A673 (cell line): ENCODE data around the gene SIN3B. TPM values are rescaled to one million over a fixed set of nuclear protein-coding genes. Genes with fewer than 3 reads are reported as not detected.
A peak's percentile ranks its signal among the peaks of the same experiment; 100 is the strongest.

Experiments used
- Bru-seq: library from RNA; stranded (reverse); fragments of 400-500 nt; gene quantifications from one replicate; lab custom pipeline; 2021; lab: Mats Ljungman, UMichigan
- BruChase-seq, 2 experiments: library from RNA; stranded (reverse); fragments of 400-500 nt; gene quantifications; one replicate each; lab custom pipeline; 2021; lab: Mats Ljungman, UMichigan
- BruUV-seq: library from RNA; stranded (reverse); fragments of 400-500 nt; replicated peaks from 2 replicates; lab custom pipeline; 2021; lab: Mats Ljungman, UMichigan
- CTCF ChIA-PET: fragments of 300-600 bp; sonication (Branson Sonifier 250); formaldehyde crosslinking; loops from one replicate; lab custom pipeline; 2022; ENCODE audit warnings: antibody characterized with exemption; lab: Charles Lee
- POLR2A ChIA-PET: fragments of 300-600 bp; sonication (Branson Sonifier 250); formaldehyde crosslinking; loops from one replicate; lab custom pipeline; 2022; ENCODE audit warnings: antibody characterized with exemption; ENCODE audit not compliant: low non-redundant PET; lab: Charles Lee
- DNase-seq: peaks from one replicate; pipeline ENCODE4 v3.0.0-alpha.2; 2015; ENCODE audit warnings: low spot score
- H3K27ac ChIP-seq: fragments of 200-600 bp; sonication (generic); 2 replicates; pipeline ENCODE4 v1.5.1; 2016; ENCODE audit warnings: mixed run types, low read depth, mild to moderate bottlenecking, mixed read lengths, antibody characterized with exemption, low read length; ENCODE audit not compliant: poor library complexity, severe bottlenecking
- H3K27me3 ChIP-seq: fragments of 200-600 bp; sonication (generic); replicated peaks from 2 replicates; pipeline ENCODE4 v1.6.1; 2017; ENCODE audit warnings: mixed run types, low read depth, mild to moderate bottlenecking, mixed read lengths, antibody characterized with exemption, low read length; ENCODE audit not compliant: insufficient read depth, poor library complexity
- H3K36me3 ChIP-seq: fragments of 200-600 bp; sonication (generic); 2 replicates; pipeline ENCODE4 v1.6.1; 2016; ENCODE audit warnings: mixed run types, mild to moderate bottlenecking, mixed read lengths, antibody characterized with exemption, low read length; ENCODE audit not compliant: insufficient read depth, poor library complexity, severe bottlenecking
- H3K4me1 ChIP-seq: fragments of 200-600 bp; sonication (generic); 2 replicates; pipeline ENCODE4 v1.6.1; 2017; ENCODE audit warnings: mixed run types, mild to moderate bottlenecking, mixed read lengths, antibody characterized with exemption, low read length; ENCODE audit not compliant: insufficient read depth, poor library complexity, severe bottlenecking
- H3K4me3 ChIP-seq: fragments of 200-600 bp; sonication (generic); 2 replicates; pipeline ENCODE4 v1.5.1; 2016; ENCODE audit warnings: low read depth, mixed run types, mild to moderate bottlenecking, mixed read lengths, low read length; ENCODE audit not compliant: poor library complexity, severe bottlenecking
- H3K9me3 ChIP-seq: fragments of 200-600 bp; sonication (generic); 2 replicates; pipeline ENCODE4 v1.6.1; 2016; ENCODE audit warnings: mixed run types, low read depth, mild to moderate bottlenecking, mixed read lengths, antibody characterized with exemption, low read length; ENCODE audit not compliant: poor library complexity, severe bottlenecking
- EZH2 ChIP-seq: fragments of 200-600 bp; sonication (generic); IDR thresholded peaks from 2 replicates; pipeline ENCODE4 v1.6.1; 2017; ENCODE audit warnings: borderline replicate concordance, low read depth, mild to moderate bottlenecking, mixed read lengths, antibody characterized with exemption, low read length; ENCODE audit not compliant: poor library complexity, severe bottlenecking
- intact Hi-C: fragments of 100-400 bp; cut with micrococcal nuclease; formaldehyde crosslinking; loops from one replicate; pipeline ENCODE4 v1.10.0; 2022; ENCODE audit not compliant: unreplicated experiment
- long read RNA-seq: library from polyadenylated mRNA; stranded (forward); transcript quantifications from one replicate; pipeline ENCODE4 v2.0.0, GENCODE V29; 2022
- total RNA-seq: library from RNA; stranded (reverse); gene quantifications from 2 replicates; pipeline ENCODE4 v1.2.3, GENCODE V29; 2021
- TF ChIP-seq, protein P1 (sequence below): fragments of 300-800, 200-600 bp; sonication (generic); conservative IDR thresholded peaks from 2 replicates; pipeline ENCODE4 v1.5.1; 2017; ENCODE audit warnings: low read depth, mild to moderate bottlenecking, antibody characterized with exemption, low read length, moderate library complexity, mixed read lengths

The SIN3B gene, protein sequence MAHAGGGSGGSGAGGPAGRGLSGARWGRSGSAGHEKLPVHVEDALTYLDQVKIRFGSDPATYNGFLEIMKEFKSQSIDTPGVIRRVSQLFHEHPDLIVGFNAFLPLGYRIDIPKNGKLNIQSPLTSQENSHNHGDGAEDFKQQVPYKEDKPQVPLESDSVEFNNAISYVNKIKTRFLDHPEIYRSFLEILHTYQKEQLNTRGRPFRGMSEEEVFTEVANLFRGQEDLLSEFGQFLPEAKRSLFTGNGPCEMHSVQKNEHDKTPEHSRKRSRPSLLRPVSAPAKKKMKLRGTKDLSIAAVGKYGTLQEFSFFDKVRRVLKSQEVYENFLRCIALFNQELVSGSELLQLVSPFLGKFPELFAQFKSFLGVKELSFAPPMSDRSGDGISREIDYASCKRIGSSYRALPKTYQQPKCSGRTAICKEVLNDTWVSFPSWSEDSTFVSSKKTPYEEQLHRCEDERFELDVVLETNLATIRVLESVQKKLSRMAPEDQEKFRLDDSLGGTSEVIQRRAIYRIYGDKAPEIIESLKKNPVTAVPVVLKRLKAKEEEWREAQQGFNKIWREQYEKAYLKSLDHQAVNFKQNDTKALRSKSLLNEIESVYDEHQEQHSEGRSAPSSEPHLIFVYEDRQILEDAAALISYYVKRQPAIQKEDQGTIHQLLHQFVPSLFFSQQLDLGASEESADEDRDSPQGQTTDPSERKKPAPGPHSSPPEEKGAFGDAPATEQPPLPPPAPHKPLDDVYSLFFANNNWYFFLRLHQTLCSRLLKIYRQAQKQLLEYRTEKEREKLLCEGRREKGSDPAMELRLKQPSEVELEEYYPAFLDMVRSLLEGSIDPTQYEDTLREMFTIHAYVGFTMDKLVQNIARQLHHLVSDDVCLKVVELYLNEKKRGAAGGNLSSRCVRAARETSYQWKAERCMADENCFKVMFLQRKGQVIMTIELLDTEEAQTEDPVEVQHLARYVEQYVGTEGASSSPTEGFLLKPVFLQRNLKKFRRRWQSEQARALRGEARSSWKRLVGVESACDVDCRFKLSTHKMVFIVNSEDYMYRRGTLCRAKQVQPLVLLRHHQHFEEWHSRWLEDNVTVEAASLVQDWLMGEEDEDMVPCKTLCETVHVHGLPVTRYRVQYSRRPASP
- total RNA-seq (76.7 and 80.0 TPM in 2 replicates), Bru-seq, nascent RNA (percentile 66 among the genes with signal in this experiment), BruChase-seq, experiment 1, labeled RNA remaining after a 2-hour chase (percentile 79 among the genes with signal in this experiment), BruChase-seq, experiment 2, labeled RNA remaining after a 6-hour chase (percentile 87 among the genes with signal in this experiment)
- long read RNA-seq, full-length matches to known transcripts = 47 of 74 reads
- long read RNA-seq, partial matches to known transcripts = 15 of 74 reads
- long read RNA-seq, other reads (novel, unspliced or antisense) = 12 of 74 reads

DNA sequence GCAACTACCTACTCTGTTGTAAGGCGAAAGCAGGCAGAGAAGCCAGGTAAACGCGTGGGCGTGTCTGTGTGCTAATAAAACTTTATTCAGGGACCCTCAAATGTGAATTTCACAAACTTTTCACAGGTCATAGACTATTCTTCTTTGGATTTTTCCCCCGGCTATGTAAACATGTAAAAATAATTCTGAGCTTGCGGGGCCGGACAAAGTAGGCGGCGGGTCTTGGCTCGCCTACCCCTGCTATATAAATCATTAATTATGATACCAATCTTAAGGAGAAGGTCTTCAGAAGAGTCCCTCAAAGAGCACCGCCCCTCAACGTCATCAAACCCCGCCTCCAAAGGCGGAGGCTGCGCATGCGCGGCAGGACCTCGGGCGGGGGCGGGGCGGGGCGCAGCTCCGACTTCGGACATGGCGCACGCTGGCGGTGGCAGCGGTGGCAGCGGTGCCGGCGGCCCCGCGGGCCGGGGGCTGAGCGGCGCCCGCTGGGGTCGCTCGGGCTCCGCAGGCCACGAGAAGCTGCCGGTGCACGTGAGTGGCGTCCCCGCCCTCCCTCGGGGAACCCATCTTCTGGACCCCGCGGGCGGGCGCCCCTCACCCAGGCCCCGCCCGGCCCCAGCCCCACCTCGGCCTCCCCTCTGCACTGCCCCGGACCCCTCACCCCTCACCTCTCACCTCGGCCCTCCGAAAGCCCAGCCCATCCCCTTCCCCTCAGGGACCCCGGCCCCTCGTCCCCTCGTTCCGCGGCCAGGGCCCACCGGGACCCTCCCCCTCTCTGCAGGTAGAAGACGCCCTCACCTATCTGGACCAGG lies at the start of gene SIN3B:
TSS of gene SIN3B (plus strand) at position 389 of the 812 bp plus-strand sequence. CDS start at position 412, 23 bp downstream.
- no TSS peak for BruUV-seq
- POLR2A ChIA-PET = no interaction called here
- intact Hi-C loops = loop anchor here (5.0 kb wide), 1 partner anchor 117 kb away; no protein-coding TSS in a partner anchor
- Histone ChIP-seq H3K27ac (peak within 1 kb of the TSS; percentile 73), H3K36me3 (peaks cover 26% of the 10 kb centered on the region), H3K27me3 (no peaks in the 10 kb centered on the region), H3K4me1 (peaks cover 19% of the 10 kb centered on the region), H3K9me3 (no peaks in the 10 kb centered on the region), H3K4me3 (peak within 1 kb of the TSS; percentile 87)
- CTCF ChIA-PET = no interaction called here
- TF ChIP-seq EZH2 = no peak
- DNase-seq = peak; percentile 94

DNA sequence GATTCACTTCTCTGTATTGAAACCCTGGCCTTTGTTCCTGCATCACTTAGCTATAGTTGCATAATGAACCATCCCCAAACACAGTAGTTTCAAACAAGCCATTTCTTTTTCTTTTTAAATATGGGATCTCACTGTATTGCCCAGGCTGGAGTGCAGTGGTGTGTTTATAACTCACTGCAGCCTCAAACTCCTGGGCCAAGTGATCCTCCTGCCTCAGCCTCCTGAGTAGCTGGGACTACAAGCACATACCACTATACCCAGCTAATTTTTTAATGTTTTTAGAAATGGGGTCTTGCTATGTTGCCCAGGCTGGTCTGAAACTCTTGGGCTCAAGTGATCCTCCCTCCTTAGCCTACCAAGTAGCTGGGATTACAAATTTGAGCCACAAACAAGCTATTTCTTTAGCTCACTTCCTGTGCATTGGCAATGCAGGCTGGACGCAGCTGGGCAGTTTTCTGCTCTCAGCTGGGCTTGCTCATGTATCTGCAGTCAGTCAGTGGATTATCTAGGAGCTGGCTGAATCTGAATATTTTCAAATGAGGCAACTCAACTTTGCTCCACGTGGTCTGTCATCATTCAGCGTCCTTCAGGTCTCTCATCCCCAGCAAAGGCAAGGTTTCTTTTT lies 49.5 kb upstream of the SIN3B start:
- intact Hi-C loops = loop anchor here (2.0 to 10.0 kb wide), 3 partner anchors 273 to 605 kb away; partner anchors contain the start of gene ANKLE1
- CTCF ChIA-PET = interaction anchor here (0.7 kb wide), 1 partner anchor 273 kb away, joined by 3 read pairs; no protein-coding TSS in a partner anchor
- Histone ChIP-seq H3K9me3 (no peaks in the 10 kb centered on the region), H3K27me3 (no peaks in the 10 kb centered on the region), H3K36me3 (no peaks in the 10 kb centered on the region), H3K4me1 (no peaks in the 10 kb centered on the region), H3K4me3 (no peak overlapping the region), H3K27ac (no peak overlapping the region)
- POLR2A ChIA-PET = no interaction called here
- TF ChIP-seq EZH2 = no peak
- TF ChIP-seq, protein P1, sequence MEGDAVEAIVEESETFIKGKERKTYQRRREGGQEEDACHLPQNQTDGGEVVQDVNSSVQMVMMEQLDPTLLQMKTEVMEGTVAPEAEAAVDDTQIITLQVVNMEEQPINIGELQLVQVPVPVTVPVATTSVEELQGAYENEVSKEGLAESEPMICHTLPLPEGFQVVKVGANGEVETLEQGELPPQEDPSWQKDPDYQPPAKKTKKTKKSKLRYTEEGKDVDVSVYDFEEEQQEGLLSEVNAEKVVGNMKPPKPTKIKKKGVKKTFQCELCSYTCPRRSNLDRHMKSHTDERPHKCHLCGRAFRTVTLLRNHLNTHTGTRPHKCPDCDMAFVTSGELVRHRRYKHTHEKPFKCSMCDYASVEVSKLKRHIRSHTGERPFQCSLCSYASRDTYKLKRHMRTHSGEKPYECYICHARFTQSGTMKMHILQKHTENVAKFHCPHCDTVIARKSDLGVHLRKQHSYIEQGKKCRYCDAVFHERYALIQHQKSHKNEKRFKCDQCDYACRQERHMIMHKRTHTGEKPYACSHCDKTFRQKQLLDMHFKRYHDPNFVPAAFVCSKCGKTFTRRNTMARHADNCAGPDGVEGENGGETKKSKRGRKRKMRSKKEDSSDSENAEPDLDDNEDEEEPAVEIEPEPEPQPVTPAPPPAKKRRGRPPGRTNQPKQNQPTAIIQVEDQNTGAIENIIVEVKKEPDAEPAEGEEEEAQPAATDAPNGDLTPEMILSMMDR = no peak
- BruUV-seq = no TSS peak
- no peak for DNase-seq

DNA sequence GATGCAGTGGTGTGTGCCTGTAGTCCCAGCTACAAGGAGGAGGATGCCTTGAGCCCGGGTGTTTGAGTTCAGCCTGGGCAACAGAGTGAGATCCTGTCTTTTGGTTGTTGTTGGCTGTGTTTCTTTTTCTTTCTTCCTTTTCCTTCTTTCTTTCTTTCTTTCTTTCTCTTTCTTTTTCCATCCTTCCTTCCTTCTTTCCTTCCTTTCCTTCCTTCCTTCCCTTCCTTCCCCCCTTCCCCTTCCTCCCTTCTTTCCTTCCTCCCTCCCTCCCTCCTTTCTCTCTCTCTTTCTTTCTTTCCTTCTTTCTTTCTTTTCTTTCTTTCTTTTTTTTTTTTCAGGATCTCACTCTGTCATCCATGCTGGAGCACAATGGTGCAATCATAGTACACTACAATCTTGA lies 46.5 kb upstream of the SIN3B start:
- Histone ChIP-seq H3K27ac (no peak overlapping the region), H3K4me1 (no peaks in the 10 kb centered on the region), H3K36me3 (no peaks in the 10 kb centered on the region), H3K27me3 (no peaks in the 10 kb centered on the region), H3K9me3 (no peaks in the 10 kb centered on the region), H3K4me3 (no peak overlapping the region)
- CTCF ChIA-PET = no interaction called here
- no peak for DNase-seq
- POLR2A ChIA-PET = no interaction called here
- TF ChIP-seq EZH2 = no peak
- TF ChIP-seq, protein P1 = no peak
- intact Hi-C loops = no loop called here
- no TSS peak for BruUV-seq
